Measurements from ENCODE around the gene ME3.

The ME3 gene

DNA sequence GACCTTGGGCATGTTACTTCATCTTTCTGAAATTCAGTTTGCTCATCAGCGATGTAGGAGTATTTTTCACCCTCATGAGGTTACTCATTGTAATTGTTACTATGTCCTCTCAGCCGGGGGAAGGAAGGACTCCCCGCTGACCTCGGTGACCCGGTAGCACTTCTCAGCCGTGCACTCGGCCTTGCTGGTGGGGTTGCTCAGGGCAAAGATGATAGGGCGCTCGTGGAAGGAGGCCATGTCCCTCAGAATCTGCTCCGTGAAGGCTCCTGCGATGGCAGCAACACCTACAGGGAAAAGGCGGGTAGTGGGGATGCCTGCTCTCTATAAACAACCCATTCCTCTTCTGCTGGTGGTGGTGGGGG, 225.5 kb downstream of the ME3 start:
- no peaks in the 10 kb centered on the region for H3K79me2 ChIP-seq (ENCODE audit: insufficient read depth, low read depth)
- H3K36me3 ChIP-seq (ENCODE audit: insufficient read depth) = no peaks in the 10 kb centered on the region
- H3K4me1 ChIP-seq (ENCODE audit: low read depth, poor library complexity, severe bottlenecking) = no peaks in the 10 kb centered on the region
- H3K27ac ChIP-seq = no peak overlapping the region
- H3K9ac ChIP-seq = no peak overlapping the region
- H2AFZ ChIP-seq (ENCODE audit: low read depth) = no peak overlapping the region
- H3K4me2 ChIP-seq = no peak overlapping the region
- H4K20me1 ChIP-seq (ENCODE audit: insufficient read depth) = no peaks in the 10 kb centered on the region
- no peaks in the 10 kb centered on the region for H3K27me3 ChIP-seq (ENCODE audit: insufficient read depth, low read depth)
- no peak overlapping the region for H3K4me3 ChIP-seq (IDR thresholded peaks at IDR 0.05; ENCODE audit: insufficient read depth, low read depth, low read length)
- TF ChIP-seq, protein P1, sequence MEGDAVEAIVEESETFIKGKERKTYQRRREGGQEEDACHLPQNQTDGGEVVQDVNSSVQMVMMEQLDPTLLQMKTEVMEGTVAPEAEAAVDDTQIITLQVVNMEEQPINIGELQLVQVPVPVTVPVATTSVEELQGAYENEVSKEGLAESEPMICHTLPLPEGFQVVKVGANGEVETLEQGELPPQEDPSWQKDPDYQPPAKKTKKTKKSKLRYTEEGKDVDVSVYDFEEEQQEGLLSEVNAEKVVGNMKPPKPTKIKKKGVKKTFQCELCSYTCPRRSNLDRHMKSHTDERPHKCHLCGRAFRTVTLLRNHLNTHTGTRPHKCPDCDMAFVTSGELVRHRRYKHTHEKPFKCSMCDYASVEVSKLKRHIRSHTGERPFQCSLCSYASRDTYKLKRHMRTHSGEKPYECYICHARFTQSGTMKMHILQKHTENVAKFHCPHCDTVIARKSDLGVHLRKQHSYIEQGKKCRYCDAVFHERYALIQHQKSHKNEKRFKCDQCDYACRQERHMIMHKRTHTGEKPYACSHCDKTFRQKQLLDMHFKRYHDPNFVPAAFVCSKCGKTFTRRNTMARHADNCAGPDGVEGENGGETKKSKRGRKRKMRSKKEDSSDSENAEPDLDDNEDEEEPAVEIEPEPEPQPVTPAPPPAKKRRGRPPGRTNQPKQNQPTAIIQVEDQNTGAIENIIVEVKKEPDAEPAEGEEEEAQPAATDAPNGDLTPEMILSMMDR (conservative IDR thresholded peaks at IDR 0.05; ENCODE audit: low read depth, low read length) = no peak

DNA sequence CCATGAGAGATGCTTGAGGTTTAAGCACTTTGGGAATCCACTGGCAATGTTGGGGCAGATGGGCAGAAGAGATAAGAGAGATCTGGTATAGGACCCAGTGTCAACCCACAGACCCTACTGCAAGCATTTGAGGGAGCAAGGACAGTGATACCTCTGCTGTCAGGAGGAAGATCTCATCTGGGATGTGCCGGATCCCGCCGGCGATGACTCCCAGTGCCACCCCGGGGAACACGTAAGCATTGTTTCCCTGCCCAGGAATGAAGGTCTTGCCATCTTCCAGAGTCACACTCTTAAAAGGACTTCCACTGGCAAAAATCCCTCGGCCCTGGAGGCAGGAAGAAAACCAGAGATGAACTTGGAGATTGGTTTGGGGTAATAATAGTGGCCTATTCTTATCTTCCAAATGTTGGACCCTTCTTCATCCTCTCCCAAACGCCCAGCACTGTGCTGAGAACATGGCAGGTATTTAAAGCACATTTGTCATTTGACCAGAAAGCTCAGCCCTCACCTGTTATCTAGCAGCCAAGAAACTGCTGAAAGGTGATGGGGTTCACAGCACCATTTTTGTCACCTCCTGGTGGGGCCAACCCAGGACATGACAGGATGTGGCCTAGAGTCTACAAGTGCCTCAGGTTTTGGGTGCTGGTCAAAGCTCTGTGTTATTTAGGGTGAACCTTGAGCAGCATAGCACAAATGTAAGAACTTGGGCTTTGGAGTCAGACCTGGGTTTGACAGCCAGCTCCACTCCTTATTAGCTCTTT, 226.1 kb downstream of the ME3 start:
- Histone ChIP-seq H2AFZ (ENCODE audit: low read depth) (no peak overlapping the region), H3K4me3 (IDR thresholded peaks at IDR 0.05; ENCODE audit: insufficient read depth, low read depth, low read length) (no peak overlapping the region), H4K20me1 (ENCODE audit: insufficient read depth) (no peaks in the 10 kb centered on the region), H3K79me2 (ENCODE audit: insufficient read depth, low read depth) (no peaks in the 10 kb centered on the region), H3K9ac (no peak overlapping the region), H3K4me1 (ENCODE audit: low read depth, poor library complexity, severe bottlenecking) (no peaks in the 10 kb centered on the region), H3K27me3 (ENCODE audit: insufficient read depth, low read depth) (no peaks in the 10 kb centered on the region), H3K36me3 (ENCODE audit: insufficient read depth) (no peaks in the 10 kb centered on the region), H3K27ac (no peak overlapping the region), H3K4me2 (no peak overlapping the region)
- TF ChIP-seq, protein P1 (conservative IDR thresholded peaks at IDR 0.05; ENCODE audit: low read depth, low read length) = no peak

DNA sequence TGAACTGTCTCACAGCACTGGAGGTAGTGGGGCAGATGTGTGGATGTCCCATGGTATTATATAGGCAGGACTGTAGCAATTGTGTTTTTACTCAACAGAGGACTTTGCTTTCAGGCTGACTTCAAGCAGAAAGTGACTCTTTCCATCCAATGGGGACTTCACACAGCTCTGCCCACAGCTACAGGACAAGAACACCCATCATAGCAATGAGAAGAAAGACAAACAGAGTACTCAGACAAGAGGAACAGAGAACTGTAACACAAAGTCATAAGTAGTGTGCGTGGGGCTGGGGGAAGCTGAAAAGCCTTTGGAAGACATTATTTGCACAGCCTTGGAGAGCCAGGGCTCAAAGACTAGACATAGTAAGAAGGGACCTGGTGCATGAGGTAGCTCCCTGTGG, 227.4 kb downstream of the ME3 start:
- H3K4me2 ChIP-seq = no peak overlapping the region
- H3K27ac ChIP-seq = no peak overlapping the region
- H3K4me3 ChIP-seq (IDR thresholded peaks at IDR 0.05; ENCODE audit: insufficient read depth, low read depth, low read length) = no peak overlapping the region
- H3K4me1 ChIP-seq (ENCODE audit: low read depth, poor library complexity, severe bottlenecking) = no peaks in the 10 kb centered on the region
- no peaks in the 10 kb centered on the region for H3K27me3 ChIP-seq (ENCODE audit: insufficient read depth, low read depth)
- H3K79me2 ChIP-seq (ENCODE audit: insufficient read depth, low read depth) = no peaks in the 10 kb centered on the region
- H4K20me1 ChIP-seq (ENCODE audit: insufficient read depth) = no peaks in the 10 kb centered on the region
- TF ChIP-seq, protein P1 (conservative IDR thresholded peaks at IDR 0.05; ENCODE audit: low read depth, low read length) = no peak
- H3K9ac ChIP-seq = no peak overlapping the region
- no peaks in the 10 kb centered on the region for H3K36me3 ChIP-seq (ENCODE audit: insufficient read depth)
- no peak overlapping the region for H2AFZ ChIP-seq (ENCODE audit: low read depth)

DNA sequence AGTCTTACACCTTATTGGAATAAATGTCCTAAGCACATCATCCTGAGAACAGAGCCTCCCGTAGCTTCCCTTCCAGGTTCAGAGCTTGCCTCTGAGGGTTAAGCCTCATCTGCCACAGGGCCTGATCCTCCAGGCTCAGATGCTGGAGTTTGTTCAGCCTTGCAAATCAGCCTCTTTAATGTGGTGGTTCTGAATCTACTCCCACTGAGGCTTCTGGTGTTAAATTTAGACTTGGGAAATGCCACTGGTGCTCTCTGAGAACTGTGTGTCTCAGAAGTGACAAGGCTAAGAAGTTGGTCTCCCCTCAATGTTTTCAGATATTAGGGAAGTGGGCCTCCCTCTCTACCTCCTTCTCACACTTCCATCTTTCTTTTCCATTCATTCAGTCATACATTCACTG, 229.0 kb downstream of the ME3 start:
- no peaks in the 10 kb centered on the region for H3K27me3 ChIP-seq (ENCODE audit: insufficient read depth, low read depth)
- no peak overlapping the region for H3K4me2 ChIP-seq
- no peak overlapping the region for H3K27ac ChIP-seq
- H3K36me3 ChIP-seq (ENCODE audit: insufficient read depth) = no peaks in the 10 kb centered on the region
- no peak overlapping the region for H3K9ac ChIP-seq
- H2AFZ ChIP-seq (ENCODE audit: low read depth) = no peak overlapping the region
- TF ChIP-seq, protein P1 (conservative IDR thresholded peaks at IDR 0.05; ENCODE audit: low read depth, low read length) = no peak
- H4K20me1 ChIP-seq (ENCODE audit: insufficient read depth) = no peaks in the 10 kb centered on the region
- no peaks in the 10 kb centered on the region for H3K79me2 ChIP-seq (ENCODE audit: insufficient read depth, low read depth)
- H3K4me1 ChIP-seq (ENCODE audit: low read depth, poor library complexity, severe bottlenecking) = no peaks in the 10 kb centered on the region
- H3K4me3 ChIP-seq (IDR thresholded peaks at IDR 0.05; ENCODE audit: insufficient read depth, low read depth, low read length) = no peak overlapping the region
